Stimulated activated CD4-positive, alpha-beta T cell treated with anti-CD3 and anti-CD28 coated beads, Interleukin-1b, Interleukin-23, amount 100 ng/mL, for 24 hours (primary cell): ENCODE measurements around the gene TROAP.
A peak's percentile ranks its signal among the peaks of the same experiment; 100 is the strongest.
"Not testable (repeated sequence)": the region's sequence is repeated elsewhere in the genome, so short reads cannot be mapped to it uniquely, and the experiment has no call there.

ENCODE experiments used
- DNase-seq, 4 experiments: peaks; one replicate each; pipeline ENCODE4 v3.0.0-alpha.2; 2020; ENCODE audit warnings: low read depth in 4 of 4, low spot score in 1 of 4

The TROAP gene

GRCh38 chr12:49294086-49294803 lies 28.8 kb upstream of the TROAP start:
- DNase-seq: no peak

- DNase-seq: no peak
Observed at GRCh38 chr12:49294804-49295081, 28.3 kb upstream of the TROAP start.

GRCh38 chr12:49295082-49295936 lies 27.7 kb upstream of the TROAP start, which contains the start of gene PRPH:
Gene PRPH, plus strand, starts transcription at chr12:49295147. Its CDS starts 54 bp downstream, at chr12:49295201.
- DNase-seq: no peak

- DNase-seq: peak; percentile 21 to 62 (median 28)
Observed at GRCh38 chr12:49296034-49296835, 26.8 kb upstream of the TROAP start.

GRCh38 chr12:49296836-49297694 lies 26.0 kb upstream of the TROAP start:
- no peak for DNase-seq

GRCh38 chr12:49297695-49298060 lies 25.4 kb upstream of the TROAP start:
- no peak for DNase-seq

DNA sequence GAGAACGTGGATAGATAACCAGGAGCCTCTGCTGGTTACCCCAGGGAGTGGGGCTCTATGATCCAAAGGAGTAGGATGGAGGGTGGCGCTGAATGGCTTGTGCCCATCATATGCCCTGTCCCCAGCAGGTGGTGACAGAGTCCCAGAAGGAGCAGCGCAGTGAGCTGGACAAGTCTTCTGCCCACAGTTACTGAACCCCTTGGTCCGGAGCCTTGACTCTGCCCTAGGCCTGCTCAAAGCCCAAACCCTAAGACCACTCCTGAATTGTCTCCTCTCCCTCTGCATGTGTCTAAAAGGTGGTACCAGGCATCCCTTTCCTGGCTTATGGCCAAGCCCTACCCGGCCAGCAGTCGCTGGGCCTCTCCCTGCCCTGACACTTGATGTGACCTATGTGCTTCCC lies 24.9 kb upstream of the TROAP start:
- no peak for DNase-seq

GRCh38 chr12:49301760-49302159 lies 21.3 kb upstream of the TROAP start:
- DNase-seq: no peak

- no peak for DNase-seq
Observed at GRCh38 chr12:49304161-49304560, 18.9 kb upstream of the TROAP start.

DNA sequence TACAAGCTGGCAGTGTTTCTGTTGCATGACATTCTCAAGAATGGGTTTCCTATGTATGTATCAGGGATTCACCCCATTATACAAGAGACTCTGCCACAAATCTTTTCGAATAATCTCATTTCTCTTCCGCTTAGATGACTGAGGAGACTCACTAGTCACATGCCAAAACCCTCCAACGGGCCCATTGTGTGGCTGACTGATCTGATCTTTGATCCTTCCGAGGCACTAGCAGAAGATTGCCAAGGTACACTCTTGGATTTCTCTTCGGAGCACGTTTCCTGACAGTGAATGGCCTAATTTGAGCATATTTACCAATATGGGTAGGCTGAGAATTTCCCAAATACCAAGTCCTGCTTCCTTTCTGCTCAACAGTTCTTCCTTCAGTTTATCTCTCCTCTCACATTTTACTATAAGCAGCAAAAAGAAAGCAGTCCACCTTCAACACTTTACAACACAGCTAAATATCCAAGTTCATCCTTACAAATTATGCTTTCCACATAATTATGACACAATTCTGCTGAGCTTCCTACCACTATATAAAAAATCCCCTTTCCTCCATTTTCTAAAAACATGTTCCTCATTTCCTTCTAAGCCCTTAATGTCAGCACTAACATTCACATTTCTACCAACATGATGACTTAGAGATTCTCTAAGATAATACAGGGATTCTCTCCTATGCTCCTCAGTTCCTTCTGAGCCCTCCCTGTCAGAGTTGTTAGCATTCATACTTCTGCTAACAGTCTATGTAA lies 17.1 kb upstream of the TROAP start:
- DNase-seq: no peak

DNA sequence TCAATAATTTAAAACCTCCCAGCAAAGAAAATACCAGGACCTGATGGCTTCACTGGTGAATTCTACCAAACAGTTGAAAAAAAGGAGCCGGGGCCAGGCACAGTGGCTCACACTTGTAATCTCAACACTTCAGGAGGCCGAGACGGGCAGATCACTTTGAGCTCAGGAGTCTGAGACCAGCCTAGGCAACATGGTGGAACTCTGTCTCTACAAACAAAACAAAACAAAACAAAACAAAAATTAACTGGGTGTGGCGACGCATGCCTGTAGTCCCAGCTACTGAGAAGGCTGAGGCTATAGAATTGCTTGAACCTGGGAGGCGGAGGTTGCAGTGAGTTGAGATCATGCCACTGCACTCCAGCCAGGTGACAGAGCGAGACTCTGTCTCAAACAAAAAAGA lies 13.7 kb upstream of the TROAP start:
- no peak for DNase-seq

DNA sequence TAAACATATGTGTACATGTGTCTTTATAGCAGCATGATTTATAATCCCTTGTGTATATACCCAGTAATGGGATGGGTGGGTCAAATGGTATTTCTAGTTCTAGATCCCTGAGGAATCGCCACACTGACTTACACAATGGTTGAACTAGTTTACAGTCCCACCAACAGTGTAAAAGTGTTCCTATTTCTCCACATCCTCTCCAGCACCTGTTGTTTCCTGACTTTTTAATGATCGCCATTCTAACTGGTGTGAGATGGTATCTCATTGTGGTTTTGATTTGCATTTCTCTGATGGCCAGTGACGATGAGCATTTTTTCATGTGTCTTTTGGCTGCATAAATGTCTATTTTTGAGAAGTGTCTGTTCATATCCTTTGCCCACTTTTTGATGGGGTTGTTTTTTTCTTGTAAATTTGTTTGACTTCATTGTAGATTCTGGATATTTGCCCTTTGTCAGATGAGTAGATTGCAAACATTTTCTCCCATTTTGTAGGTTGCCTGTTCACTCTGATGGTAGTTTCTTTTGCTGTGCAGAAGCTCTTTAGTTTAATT lies 12.5 kb upstream of the TROAP start:
- DNase-seq: not testable (repeated sequence)

GRCh38 chr12:49314811-49315210 lies 8.2 kb upstream of the TROAP start:
- no peak for DNase-seq

DNA sequence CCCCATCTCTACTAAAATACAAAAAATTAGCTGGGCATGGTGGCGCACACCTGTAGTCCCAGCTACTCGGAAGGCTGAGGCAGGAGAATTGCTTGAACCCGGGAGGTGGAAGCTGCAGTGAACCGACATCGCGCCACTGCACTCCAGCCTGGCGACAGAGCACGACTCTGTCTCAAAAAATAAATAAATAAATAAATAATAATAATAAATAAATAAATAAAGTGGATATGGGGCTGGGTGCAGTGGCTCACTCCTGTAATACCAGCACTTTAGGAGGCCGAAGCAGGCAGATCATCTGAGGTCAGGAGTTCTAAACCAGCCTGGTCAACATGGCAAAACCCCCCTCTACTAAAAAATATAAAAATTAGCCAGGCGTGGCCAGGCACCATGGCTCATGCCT lies 5.9 kb upstream of the TROAP start:
- DNase-seq: not testable (repeated sequence)

- DNase-seq: not testable (repeated sequence)
Observed at GRCh38 chr12:49320411-49321103, 2.5 kb upstream of the TROAP start.

DNA sequence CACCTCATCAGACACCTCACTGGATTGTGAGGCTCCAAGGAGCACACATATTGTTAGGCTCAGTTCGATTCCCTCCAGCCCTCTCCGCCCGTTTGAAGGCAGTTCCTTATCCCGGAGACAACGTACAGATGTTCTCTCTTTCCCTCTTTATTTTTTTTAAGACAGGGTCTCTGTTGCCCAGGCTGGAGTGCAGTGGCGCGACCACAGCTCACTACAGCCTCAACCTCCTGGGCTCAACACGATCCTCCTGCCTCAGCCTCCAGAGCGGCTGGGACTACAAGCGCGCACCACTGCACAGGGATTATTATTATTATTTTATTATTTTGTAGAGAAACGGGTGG lies 718 bp upstream of the TROAP start:
- no peak for DNase-seq

DNA sequence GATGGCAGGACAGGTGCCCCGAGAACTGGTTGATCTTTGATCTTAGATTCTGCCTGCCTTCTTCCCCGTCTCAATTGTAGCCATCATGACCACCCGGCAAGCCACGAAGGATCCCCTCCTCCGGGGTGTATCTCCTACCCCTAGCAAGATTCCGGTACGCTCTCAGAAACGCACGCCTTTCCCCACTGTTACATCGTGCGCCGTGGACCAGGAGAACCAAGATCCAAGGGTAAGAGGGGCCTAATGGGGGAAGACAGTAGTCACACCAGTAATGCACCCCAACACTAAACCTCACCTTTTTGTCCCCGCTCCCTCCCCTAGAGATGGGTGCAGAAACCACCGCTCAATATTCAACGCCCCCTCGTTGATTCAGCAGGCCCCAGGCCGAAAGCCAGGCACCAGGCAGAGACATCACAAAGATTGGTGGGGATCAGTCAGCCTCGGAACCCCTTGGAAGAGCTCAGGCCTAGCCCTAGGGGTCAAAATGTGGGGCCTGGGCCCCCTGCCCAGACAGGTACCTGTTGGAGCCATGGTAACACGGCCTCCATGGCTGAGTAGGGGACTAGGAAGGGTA lies 556 bp downstream of the TROAP start:
- no peak for DNase-seq

GRCh38 chr12:49325606-49326005 lies 2.6 kb downstream of the TROAP start:
- no peak for DNase-seq

GRCh38 chr12:49327368-49327767 lies 4.3 kb downstream of the TROAP start:
- no peak for DNase-seq
